ENCODE measurements around the gene CYB5D1.

GRCh38 chr17:7849130-7849750, 8.6 kb upstream of the CYB5D1 start:
- no peak for TF ChIP-seq POLR2AphosphoS5 (IDR thresholded peaks at IDR 0.05; ENCODE audit: low read depth, low read length)
- no peak for TF ChIP-seq POLR2A (IDR thresholded peaks at IDR 0.05; ENCODE audit: low read depth, low read length)
- TF ChIP-seq TAF1 (IDR thresholded peaks at IDR 0.05; ENCODE audit: borderline replicate concordance, low read depth, low read length), result no peak

Measured in GM12892 (cell line).